Natural killer cell (primary cell): ENCODE results near the gene CLEC17A. TPM values are rescaled to one million over a fixed set of nuclear protein-coding genes. Genes with fewer than 3 reads are reported as not detected.
A peak's percentile ranks its signal among the peaks of the same experiment; 100 is the strongest.

ENCODE experiments used
- ATAC-seq, 3 donors: fragments of 150-1000 bp in 2 of 3; fragments of 200-7000 bp in 1 of 3; cut with Tn5 transposase; 1 replicate in 1 of 3; 2 replicates in 2 of 3; pipeline ENCODE4 v1.10.0; 2021; ENCODE audit warnings: mild to moderate bottlenecking in 2 of 3, moderate library complexity in 2 of 3
- DNase-seq, 2 donors: peaks; one replicate each; pipeline versions ENCODE4 v3.0.0 to v3.0.0-alpha.2; 2013 to 2021; ENCODE audit warnings: mixed read lengths in 1 of 2
- H3K27ac ChIP-seq: one replicate; pipeline ENCODE4 v1.5.1; 2013; ENCODE audit warnings: mild to moderate bottlenecking, low read length
- H3K27me3 ChIP-seq: one replicate; pipeline ENCODE4 v1.6.1; 2013; ENCODE audit warnings: low read length; ENCODE audit not compliant: control insufficient read depth, insufficient read depth
- H3K36me3 ChIP-seq: one replicate; pipeline ENCODE4 v1.6.1; 2013; ENCODE audit warnings: low read length; ENCODE audit not compliant: control insufficient read depth, insufficient read depth
- H3K4me1 ChIP-seq: one replicate; pipeline ENCODE4 v1.6.1; 2013; ENCODE audit warnings: low read length; ENCODE audit not compliant: control insufficient read depth, insufficient read depth
- H3K4me3 ChIP-seq: one replicate; pipeline ENCODE4 v1.5.1; 2013; ENCODE audit warnings: low read length
- H3K9me3 ChIP-seq: one replicate; pipeline ENCODE4 v1.6.1; 2013; ENCODE audit warnings: low read length; ENCODE audit not compliant: control insufficient read depth, insufficient read depth
- H3K27ac Mint-ChIP-seq, 2 donors: one replicate each; pipeline ENCODE4 v1.8.0; 2022; ENCODE audit warnings: mild to moderate bottlenecking in 2 of 2, mixed read lengths in 2 of 2, moderate library complexity in 1 of 2
- H3K27me3 Mint-ChIP-seq, 2 donors: one replicate each; pipeline ENCODE4 v1.8.0; 2022; ENCODE audit warnings: low read depth in 2 of 2, mixed read lengths in 2 of 2
- H3K36me3 Mint-ChIP-seq: one replicate; pipeline ENCODE4 v1.8.0; 2022; ENCODE audit warnings: mixed read lengths
- H3K4me1 Mint-ChIP-seq, 2 donors: one replicate each; pipeline ENCODE4 v1.8.0; 2022; ENCODE audit warnings: mixed read lengths in 2 of 2
- H3K4me3 Mint-ChIP-seq: one replicate; pipeline ENCODE4 v1.8.0; 2022; ENCODE audit warnings: mild to moderate bottlenecking, moderate library complexity, mixed read lengths
- H3K9me3 Mint-ChIP-seq, 2 donors: one replicate each; pipeline ENCODE4 v1.8.0; 2022; ENCODE audit warnings: mixed read lengths in 2 of 2
- WGBS: methylation state at CpG from one replicate; pipeline ENCODE4 v1.1.7; 2013; ENCODE audit warnings: missing lambda C conversion rate; ENCODE audit not compliant: insufficient coverage; 5-methylcytosine and 5-hydroxymethylcytosine counted together
- intact Hi-C: fragments of 100-400 bp; cut with micrococcal nuclease; formaldehyde crosslinking; loops from one replicate; pipeline ENCODE4 v1.14.2; 2022
- total RNA-seq, 4 donors: library from RNA; stranded (reverse); fragments of 120-200 nt in 1 of 4; gene quantifications; one replicate each; pipeline versions ENCODE4 v1.2.3 to v1.2.4, GENCODE V29; 2013 to 2022
- TF ChIP-seq, protein P1 (sequence below): fragments of 200-600 bp; IDR thresholded peaks from one replicate; pipeline ENCODE4 v1.8.0; 2022; ENCODE audit warnings: antibody characterized with exemption

Gene CLEC17A
- total RNA-seq, 3 donors from 2014 or later (not counting 1 experiment from before 2014, with no cell fraction given): 0.18 to 1.5 (median 0.45) TPM

DNA sequence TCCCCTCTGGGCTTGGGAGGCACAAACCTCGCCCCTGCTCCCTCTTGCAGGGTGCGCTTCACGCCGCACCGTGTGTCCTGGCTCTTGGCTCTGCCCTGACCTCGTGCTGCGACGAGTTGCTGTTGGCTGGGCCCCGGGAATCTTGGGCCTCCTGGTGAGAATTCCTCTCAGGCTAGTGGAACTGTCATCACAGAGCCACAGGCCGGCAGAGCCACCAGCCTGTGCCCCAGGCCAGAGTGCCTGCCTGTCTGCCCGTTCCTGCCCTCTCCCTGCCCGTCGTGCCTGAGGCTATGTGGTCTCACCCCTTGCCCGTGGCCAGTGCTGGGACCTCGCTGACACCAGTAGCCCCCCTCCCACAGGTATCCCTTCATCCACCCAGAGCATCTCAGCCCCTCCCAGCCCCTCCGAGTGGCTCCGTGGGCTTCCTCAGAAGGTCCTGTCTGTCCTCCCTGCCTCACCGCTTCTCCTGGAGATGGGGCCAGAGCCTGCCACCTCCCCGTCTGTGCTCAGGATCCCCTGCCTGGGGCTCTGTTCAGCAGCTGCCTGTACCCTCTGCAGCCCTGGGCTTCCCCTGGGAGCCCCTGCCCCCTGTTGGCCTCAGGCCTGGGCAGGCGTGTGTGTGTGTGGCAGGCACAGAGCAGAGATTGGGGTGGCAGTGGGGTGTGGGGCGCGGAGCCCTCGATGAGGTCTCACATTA is 24.4 kb upstream of the CLEC17A start:
- no peak overlapping the region for H3K4me3 ChIP-seq
- ATAC-seq: no peak
- intact Hi-C loops: no loop called here
- Mint-ChIP-seq H3K4me3 (peak overlapping the region; percentile 17), H3K27ac (peak overlapping the region; percentile 77 to 94), H3K36me3 (no peaks in the 10 kb centered on the region), H3K9me3 (no peaks in the 10 kb centered on the region), H3K27me3 (no peaks in the 10 kb centered on the region), H3K4me1 (peaks cover 27 to 52% of the 10 kb centered on the region in 2 donors)
- peak overlapping the region; percentile 76 for H3K27ac ChIP-seq
- H3K36me3 ChIP-seq: peaks cover 6% of the 10 kb centered on the region
- no peak for DNase-seq
- peaks cover 79% of the 10 kb centered on the region for H3K4me1 ChIP-seq
- WGBS: 75% methylated on average over 23 of the region's 23 CpGs
- H3K9me3 ChIP-seq: no peaks in the 10 kb centered on the region
- no peaks in the 10 kb centered on the region for H3K27me3 ChIP-seq
- TF ChIP-seq, protein P1, sequence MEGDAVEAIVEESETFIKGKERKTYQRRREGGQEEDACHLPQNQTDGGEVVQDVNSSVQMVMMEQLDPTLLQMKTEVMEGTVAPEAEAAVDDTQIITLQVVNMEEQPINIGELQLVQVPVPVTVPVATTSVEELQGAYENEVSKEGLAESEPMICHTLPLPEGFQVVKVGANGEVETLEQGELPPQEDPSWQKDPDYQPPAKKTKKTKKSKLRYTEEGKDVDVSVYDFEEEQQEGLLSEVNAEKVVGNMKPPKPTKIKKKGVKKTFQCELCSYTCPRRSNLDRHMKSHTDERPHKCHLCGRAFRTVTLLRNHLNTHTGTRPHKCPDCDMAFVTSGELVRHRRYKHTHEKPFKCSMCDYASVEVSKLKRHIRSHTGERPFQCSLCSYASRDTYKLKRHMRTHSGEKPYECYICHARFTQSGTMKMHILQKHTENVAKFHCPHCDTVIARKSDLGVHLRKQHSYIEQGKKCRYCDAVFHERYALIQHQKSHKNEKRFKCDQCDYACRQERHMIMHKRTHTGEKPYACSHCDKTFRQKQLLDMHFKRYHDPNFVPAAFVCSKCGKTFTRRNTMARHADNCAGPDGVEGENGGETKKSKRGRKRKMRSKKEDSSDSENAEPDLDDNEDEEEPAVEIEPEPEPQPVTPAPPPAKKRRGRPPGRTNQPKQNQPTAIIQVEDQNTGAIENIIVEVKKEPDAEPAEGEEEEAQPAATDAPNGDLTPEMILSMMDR: no peak

DNA sequence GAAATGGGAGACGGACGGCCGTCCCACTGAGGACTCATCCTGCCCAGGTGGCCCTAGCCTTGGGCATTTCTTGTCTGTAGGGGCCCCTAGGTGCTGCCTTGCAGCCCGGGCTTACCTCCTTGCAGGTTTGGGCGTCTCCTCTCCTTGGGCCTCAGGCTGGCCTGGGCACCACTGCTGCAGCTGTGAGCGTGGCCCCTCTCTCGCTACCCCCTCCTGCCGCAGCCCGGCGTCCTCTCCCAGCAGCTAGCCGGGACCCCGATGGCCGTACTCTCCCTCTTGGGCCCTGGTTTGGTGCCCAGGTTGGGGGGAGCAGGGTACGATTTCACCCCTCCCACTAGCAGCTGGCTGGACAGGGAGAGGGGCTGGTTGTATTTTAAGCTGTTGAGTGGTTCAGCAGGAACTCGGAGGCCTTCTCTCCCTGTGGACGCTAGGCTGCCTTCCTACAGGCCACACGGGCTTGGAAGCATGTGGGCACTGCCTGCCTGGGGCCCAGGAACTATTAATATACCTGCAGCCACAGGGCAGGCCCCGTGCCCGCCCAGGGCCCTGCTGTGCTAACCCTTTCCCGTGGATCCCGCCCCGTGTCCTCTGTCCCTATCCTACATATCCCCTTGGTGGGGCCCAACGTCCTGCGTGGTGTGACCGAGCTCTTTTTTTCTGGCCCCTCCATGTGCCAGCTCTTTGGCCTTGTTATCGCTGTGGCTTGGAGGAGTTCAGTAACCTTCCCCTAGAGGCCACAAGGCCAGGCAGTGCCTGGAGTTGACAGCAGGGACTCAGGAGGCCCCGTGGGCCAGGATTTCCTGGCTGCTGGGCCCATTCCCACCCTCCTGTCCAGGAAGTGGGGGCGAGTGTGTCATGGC is 22.7 kb upstream of the CLEC17A start:
- Histone ChIP-seq H3K9me3 (no peaks in the 10 kb centered on the region), H3K36me3 (peaks cover 12% of the 10 kb centered on the region), H3K4me1 (peaks cover 86% of the 10 kb centered on the region), H3K27ac (peak overlapping the region; percentile 95), H3K4me3 (no peak overlapping the region), H3K27me3 (no peaks in the 10 kb centered on the region)
- DNase-seq (no peak), ATAC-seq (no peak)
- WGBS: 75% methylated on average over 28 of the region's 28 CpGs
- intact Hi-C loops: no loop called here
- TF ChIP-seq, protein P1: no peak
- H3K9me3 Mint-ChIP-seq: no peaks in the 10 kb centered on the region
- H3K27me3 Mint-ChIP-seq: no peaks in the 10 kb centered on the region
- H3K4me3 Mint-ChIP-seq: no peak overlapping the region
- H3K27ac Mint-ChIP-seq: peak overlapping the region; percentile 94 to 95
- H3K36me3 Mint-ChIP-seq: no peaks in the 10 kb centered on the region
- H3K4me1 Mint-ChIP-seq: peaks cover 32 to 62% of the 10 kb centered on the region in 2 donors

DNA sequence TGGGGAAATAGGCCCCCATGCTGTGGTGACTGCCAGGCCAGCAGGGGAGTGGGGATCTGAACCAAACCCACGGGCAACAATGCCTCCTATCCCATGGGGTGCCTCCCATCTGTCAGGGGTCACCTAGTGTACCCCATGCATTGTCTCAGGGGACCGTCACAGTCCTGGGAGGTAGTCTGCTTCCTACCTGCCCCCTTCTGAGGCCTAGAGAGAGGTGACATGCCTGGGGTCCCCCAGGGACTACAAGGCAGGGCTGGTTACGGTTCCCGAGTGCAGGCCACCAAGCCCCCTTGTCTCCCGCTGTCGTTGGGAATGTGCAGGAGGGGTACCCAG is 22.1 kb upstream of the CLEC17A start:
- Histone ChIP-seq H3K27me3 (no peaks in the 10 kb centered on the region), H3K4me3 (no peak overlapping the region), H3K36me3 (peaks cover 17% of the 10 kb centered on the region), H3K4me1 (peaks cover 87% of the 10 kb centered on the region), H3K27ac (peak overlapping the region; percentile 95), H3K9me3 (no peaks in the 10 kb centered on the region)
- no peak for DNase-seq
- H3K36me3 Mint-ChIP-seq: no peaks in the 10 kb centered on the region
- ATAC-seq: no peak
- 78% methylated on average over 6 of the region's 6 CpGs for WGBS
- H3K27me3 Mint-ChIP-seq: no peaks in the 10 kb centered on the region
- intact Hi-C loops: no loop called here
- H3K4me1 Mint-ChIP-seq: peaks cover 31 to 63% of the 10 kb centered on the region in 2 donors
- TF ChIP-seq, protein P1: no peak
- H3K9me3 Mint-ChIP-seq: no peaks in the 10 kb centered on the region
- peak overlapping the region; percentile 94 to 95 for H3K27ac Mint-ChIP-seq
- H3K4me3 Mint-ChIP-seq: no peak overlapping the region
